Measurements from ENCODE around the gene TMEM86B.

TMEM86B gene

GRCh38 chr19:55257461-55258420, 29.2 kb upstream of the TMEM86B start:
- DNase-seq: no peak

GRCh38 chr19:55256562-55257460, 28.2 kb upstream of the TMEM86B start:
- no peak for DNase-seq

- DNase-seq: no peak
These were observed 27.3 kb upstream of the TMEM86B start for GRCh38 chr19:55255618-55256423.

- no peak for DNase-seq
These were observed 26.0 kb upstream of the TMEM86B start for GRCh38 chr19:55254625-55254977.

- peak; percentile 3 for DNase-seq
These were observed 25.5 kb upstream of the TMEM86B start for GRCh38 chr19:55253842-55254624.

- no peak for DNase-seq
These were observed 24.4 kb upstream of the TMEM86B start for GRCh38 chr19:55252760-55253663.

- DNase-seq: no peak
These were observed 22.9 kb upstream of the TMEM86B start for GRCh38 chr19:55251341-55252081.

DNA sequence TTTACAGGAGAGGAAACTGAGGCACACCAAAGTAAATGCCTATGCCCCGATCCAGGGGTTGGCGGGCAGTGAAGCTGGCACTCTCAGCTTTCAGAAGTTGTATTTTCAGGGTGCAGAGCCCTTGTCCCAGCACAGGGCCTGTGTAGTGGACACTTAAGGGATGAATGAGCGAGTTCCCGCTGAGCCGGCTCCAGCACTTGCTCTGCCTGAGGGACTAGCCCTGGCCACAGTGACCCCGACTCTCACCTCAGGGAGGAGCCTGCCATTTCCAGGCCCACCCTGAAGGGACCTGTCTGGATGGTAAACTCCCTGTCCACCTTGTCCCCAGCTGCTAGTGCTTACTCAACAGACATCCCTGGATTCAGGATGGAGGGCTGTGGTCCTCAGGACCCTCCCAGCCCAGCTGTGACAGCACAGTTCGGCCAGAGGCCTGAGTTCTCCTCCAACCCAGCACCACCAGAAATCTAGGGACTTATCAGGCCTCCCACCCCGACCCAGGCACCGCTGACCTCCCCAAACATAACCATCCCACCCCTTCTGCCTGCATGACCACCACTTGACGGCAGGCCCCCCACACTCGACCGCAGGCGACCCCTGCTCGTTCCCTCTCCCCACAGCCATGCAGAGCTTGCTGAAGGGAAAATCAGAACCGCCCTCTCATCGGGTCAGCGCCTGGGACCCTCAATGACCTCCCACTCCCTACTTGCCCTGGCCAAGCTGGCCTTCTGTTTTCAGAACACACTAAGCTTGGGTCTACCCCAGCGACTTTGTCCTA, 21.9 kb upstream of the TMEM86B start:
- DNase-seq: no peak

GRCh38 chr19:55249841-55250240, 21.3 kb upstream of the TMEM86B start:
- DNase-seq: no peak

DNA sequence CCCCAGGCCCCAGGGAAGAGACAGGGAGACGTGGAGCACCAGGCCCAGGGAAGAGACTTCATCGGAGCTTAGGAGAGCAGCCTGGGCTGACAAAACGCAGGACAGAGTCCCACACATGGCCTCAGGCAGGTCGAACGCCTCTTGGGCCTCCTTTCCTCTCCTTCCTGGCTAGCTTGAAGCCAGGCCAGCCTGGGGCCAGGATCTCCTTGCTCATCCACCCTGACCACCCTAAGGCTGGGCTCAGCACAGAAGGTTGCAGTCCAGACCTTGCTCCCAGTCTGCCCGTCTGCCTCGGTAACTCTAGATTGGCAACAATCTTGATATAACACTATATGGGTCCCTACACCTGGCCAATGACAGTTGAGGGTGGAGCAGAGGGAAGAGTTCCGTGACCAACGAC, 20.1 kb upstream of the TMEM86B start:
- no peak for DNase-seq

DNA sequence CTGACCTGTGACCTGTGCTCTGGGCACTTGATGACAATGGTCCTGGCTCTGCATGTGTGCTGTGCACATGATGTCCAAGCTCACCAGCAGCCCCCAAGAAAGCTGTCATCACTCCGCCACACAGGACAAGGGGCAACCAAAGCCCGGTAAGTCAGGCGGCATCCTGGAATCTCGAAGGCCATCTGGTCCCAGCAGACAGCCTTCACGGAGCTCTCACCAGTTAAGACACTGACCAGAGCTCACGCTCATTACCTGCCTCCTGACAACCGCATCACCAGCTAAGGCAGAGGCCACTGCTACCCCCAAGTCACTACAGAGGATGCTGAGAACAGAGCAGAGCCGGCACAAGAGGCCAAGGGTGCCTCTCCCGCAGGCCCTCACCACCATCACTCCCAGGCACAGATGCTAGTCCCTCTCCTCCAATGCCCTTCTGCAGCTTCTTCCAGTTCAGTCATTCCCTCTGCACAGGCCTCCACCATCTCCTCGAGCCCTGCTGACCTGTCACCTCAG, 19.7 kb upstream of the TMEM86B start:
- DNase-seq: no peak

GRCh38 chr19:55247621-55248099, 19.1 kb upstream of the TMEM86B start:
- DNase-seq: no peak

- DNase-seq: no peak
These were observed 18.2 kb upstream of the TMEM86B start for GRCh38 chr19:55246462-55247451.

GRCh38 chr19:55245236-55245904, 16.8 kb upstream of the TMEM86B start:
- DNase-seq: no peak

DNA sequence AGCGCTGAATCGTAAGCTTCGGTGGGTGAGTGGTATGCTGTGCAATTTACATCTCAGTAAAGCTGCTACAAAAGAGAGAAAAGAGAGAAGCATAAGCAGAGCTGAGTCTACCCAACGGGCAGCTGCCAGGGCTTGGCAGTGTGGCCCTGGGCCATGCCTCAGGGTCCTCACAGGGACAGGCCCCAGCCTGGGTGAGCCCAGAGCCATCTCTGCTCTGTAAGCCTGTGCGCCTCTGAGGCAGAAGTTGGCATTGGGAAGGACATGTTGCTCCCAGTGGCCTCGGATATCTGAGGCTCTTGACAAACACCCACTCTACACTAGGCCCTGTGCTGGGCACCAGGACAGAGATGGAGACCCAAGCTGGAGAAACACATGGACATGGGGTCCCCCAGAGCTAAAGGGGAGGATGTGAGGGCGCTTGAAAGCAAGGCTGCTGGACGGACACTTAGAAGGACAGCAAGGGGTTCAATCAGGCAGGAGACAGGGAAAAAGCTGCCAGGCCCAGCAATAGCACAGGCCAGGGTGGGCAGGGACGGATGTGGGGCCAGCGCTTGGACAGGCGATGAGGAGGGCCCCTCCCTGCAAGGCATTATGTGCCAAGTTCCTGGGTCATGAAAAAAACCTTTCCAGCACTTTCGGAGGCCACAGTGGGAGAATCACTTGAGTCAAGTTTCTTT, 15.6 kb upstream of the TMEM86B start:
- DNase-seq: no peak

DNA sequence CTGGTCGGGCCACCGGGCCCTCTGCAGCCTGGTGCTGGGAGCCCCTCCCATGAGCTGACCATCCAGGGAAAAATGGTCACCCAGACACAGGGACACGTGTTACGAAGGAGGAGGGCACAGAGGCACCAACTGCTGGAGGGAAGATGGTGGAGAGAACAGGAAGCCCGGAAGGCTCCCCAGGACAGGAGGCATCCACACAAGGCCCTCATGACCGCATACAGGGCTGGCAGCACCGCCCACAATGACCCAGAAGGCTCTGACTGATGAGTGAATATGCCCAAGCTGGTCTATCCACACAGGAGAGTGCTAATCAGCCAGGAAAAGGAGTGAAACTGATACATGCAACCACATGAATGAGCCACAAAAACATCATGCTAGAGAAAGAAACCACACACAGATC, 14.0 kb upstream of the TMEM86B start:
- DNase-seq: no peak
